Endodermal cell (in vitro differentiated cells): Measurements from ENCODE around the gene TLE4. TPM values are rescaled to one million over a fixed set of nuclear protein-coding genes. Genes with fewer than 3 reads are reported as not detected.

ENCODE experiments used
- DNase-seq: peaks from one replicate; pipeline ENCODE4 v3.0.0-alpha.2; 2017
- H3K27ac ChIP-seq: 2 replicates; pipeline ENCODE4 v1.5.1; 2013; ENCODE audit warnings: mild to moderate bottlenecking, low read depth, low read length, moderate library complexity
- H3K27me3 ChIP-seq: 2 replicates; pipeline ENCODE4 v1.6.1; 2013; ENCODE audit warnings: mild to moderate bottlenecking, low read length, moderate library complexity; ENCODE audit not compliant: insufficient read depth, control insufficient read depth, poor library complexity, severe bottlenecking
- H3K36me3 ChIP-seq: 2 replicates; pipeline ENCODE4 v1.7.0; 2013; ENCODE audit warnings: mild to moderate bottlenecking, low read length, moderate library complexity; ENCODE audit not compliant: control insufficient read depth, insufficient read depth
- H3K4me1 ChIP-seq: one replicate; pipeline ENCODE4 v1.7.0; 2013; ENCODE audit warnings: low read length; ENCODE audit not compliant: control insufficient read depth, insufficient read depth
- H3K4me3 ChIP-seq: 2 replicates; pipeline ENCODE4 v1.5.1; 2013; ENCODE audit warnings: mild to moderate bottlenecking, low read length, moderate library complexity
- H3K9ac ChIP-seq: 2 replicates; pipeline ENCODE4 v1.6.1; 2013; ENCODE audit warnings: mild to moderate bottlenecking, low read length, moderate library complexity; ENCODE audit not compliant: poor library complexity, severe bottlenecking; ENCODE audit errors: extremely low read depth
- H3K9me3 ChIP-seq: 2 replicates; pipeline ENCODE4 v1.6.1; 2013; ENCODE audit warnings: mild to moderate bottlenecking, low read length, moderate library complexity; ENCODE audit not compliant: control insufficient read depth
- H3K27ac Mint-ChIP-seq: 2 replicates; pipeline ENCODE4 v1.8.0; 2020; ENCODE audit warnings: mixed read lengths
- H3K27me3 Mint-ChIP-seq: 2 replicates; pipeline ENCODE4 v1.8.0; 2021; ENCODE audit warnings: mild to moderate bottlenecking, mixed read lengths; ENCODE audit not compliant: insufficient read depth
- H3K36me3 Mint-ChIP-seq: 2 replicates; pipeline ENCODE4 v1.8.0; 2020; ENCODE audit warnings: low read depth, mixed read lengths
- H3K4me1 Mint-ChIP-seq: 2 replicates; pipeline ENCODE4 v1.8.0; 2020; ENCODE audit warnings: mixed read lengths
- H3K4me3 Mint-ChIP-seq: 2 replicates; pipeline ENCODE4 v1.8.0; 2020; ENCODE audit warnings: mild to moderate bottlenecking, moderate library complexity, mixed read lengths
- H3K9me3 Mint-ChIP-seq: 2 replicates; pipeline ENCODE4 v1.8.0; 2020; ENCODE audit warnings: mild to moderate bottlenecking, mixed read lengths
- CTCF ChIP-seq: fragments of 200-600 bp; sonication (generic); conservative IDR thresholded peaks from 2 replicates; pipeline ENCODE4 v1.5.0; 2021; ENCODE audit warnings: antibody characterized with exemption, mild to moderate bottlenecking
- WGBS, 2 experiments: methylation state at CpG; one replicate each; pipeline versions ENCODE4 v1.1.5 to v1.1.7; 2013; ENCODE audit warnings: missing lambda C conversion rate in 2 of 2, mixed read lengths in 1 of 2; ENCODE audit not compliant: insufficient coverage in 1 of 2, insufficient read length in 1 of 2; 5-methylcytosine and 5-hydroxymethylcytosine counted together
- total RNA-seq, 2 donors: library from RNA; stranded (reverse); fragmentation: NEBNext Ultra II Directional in 1 of 2; extraction: Animal tissue kit (Norgen Biotek cat#: 25700) in 1 of 2; gene quantifications; 2 replicates in 1 of 2; 3 replicates in 1 of 2; pipeline ENCODE4 v1.2.1, GENCODE V29; 2021

Gene TLE4
- total RNA-seq, 2 donors from 2014 or later, result 16.7 to 25.5 TPM

GRCh38 chr9:79661886-79662536 is 90.2 kb downstream of the TLE4 start:
- no peak for TF ChIP-seq CTCF
- H3K27me3 Mint-ChIP-seq, result no peaks in the 10 kb centered on the region

GRCh38 chr9:79662537-79662956 is 90.8 kb downstream of the TLE4 start:
- Histone ChIP-seq H3K9ac (peak overlapping the region; percentile 11), H3K4me1 (no peaks in the 10 kb centered on the region), H3K27ac (peak overlapping the region; percentile 92), H3K9me3 (no peaks in the 10 kb centered on the region), H3K27me3 (no peaks in the 10 kb centered on the region), H3K4me3 (no peak overlapping the region), H3K36me3 (no peaks in the 10 kb centered on the region)
- DNase-seq, result no peak
- no peak for TF ChIP-seq CTCF
- peaks cover 46% of the 10 kb centered on the region for H3K4me1 Mint-ChIP-seq
- H3K4me3 Mint-ChIP-seq, result no peak overlapping the region
- no peaks in the 10 kb centered on the region for H3K9me3 Mint-ChIP-seq
- no peaks in the 10 kb centered on the region for H3K27me3 Mint-ChIP-seq
- H3K27ac Mint-ChIP-seq, result peak overlapping the region; percentile 33
- 0 to 19% methylated on average over 1 to 6 of the region's 6 CpGs for WGBS, 2 experiments
- H3K36me3 Mint-ChIP-seq, result no peaks in the 10 kb centered on the region

More at GRCh38 chr9:79661886-79662536, 90.2 kb downstream of the TLE4 start:
- no peaks in the 10 kb centered on the region for H3K27me3 ChIP-seq
- no peak overlapping the region for H3K4me3 ChIP-seq
- Mint-ChIP-seq H3K36me3 (no peaks in the 10 kb centered on the region), H3K4me1 (peaks cover 44% of the 10 kb centered on the region), H3K4me3 (no peak overlapping the region), H3K27ac (no peak overlapping the region), H3K9me3 (no peaks in the 10 kb centered on the region)
- peak overlapping the region; percentile 92 for H3K27ac ChIP-seq
- no peaks in the 10 kb centered on the region for H3K36me3 ChIP-seq
- WGBS, 2 experiments, result 69 to 73% methylated on average over 3 to 5 of the region's 5 CpGs
- no peaks in the 10 kb centered on the region for H3K9me3 ChIP-seq
- H3K9ac ChIP-seq, result peak overlapping the region; percentile 11
- H3K4me1 ChIP-seq, result no peaks in the 10 kb centered on the region
- no peak for DNase-seq

GRCh38 chr9:79663300-79663699 is 91.5 kb downstream of the TLE4 start:
- no peak overlapping the region for H3K27ac Mint-ChIP-seq
- no peaks in the 10 kb centered on the region for H3K9me3 Mint-ChIP-seq
- DNase-seq, result no peak
- peaks cover 5% of the 10 kb centered on the region for H3K4me1 ChIP-seq
- H3K27me3 Mint-ChIP-seq, result no peaks in the 10 kb centered on the region
- no peak for TF ChIP-seq CTCF
- no peak overlapping the region for H3K4me3 ChIP-seq
- H3K4me3 Mint-ChIP-seq, result no peak overlapping the region
- no peaks in the 10 kb centered on the region for H3K36me3 Mint-ChIP-seq
- WGBS, 2 experiments, result 10 to 57% methylated on average over 2 to 6 of the region's 6 CpGs
- H3K27me3 ChIP-seq, result no peaks in the 10 kb centered on the region
- no peaks in the 10 kb centered on the region for H3K9me3 ChIP-seq
- H3K27ac ChIP-seq, result peak overlapping the region; percentile 92
- H3K4me1 Mint-ChIP-seq, result peaks cover 53% of the 10 kb centered on the region
- H3K9ac ChIP-seq, result no peak overlapping the region
- H3K36me3 ChIP-seq, result no peaks in the 10 kb centered on the region
